ENCODE results near the gene PPP1R12C.
"Not testable (repeated sequence)": the region's sequence is repeated elsewhere in the genome, so short reads cannot be mapped to it uniquely, and the experiment has no call there.

PPP1R12C gene

GRCh38 chr19:55116859-55117662, at the start of gene PPP1R12C:
TSS of gene PPP1R12C (minus strand) at chr19:55117637. CDS start at chr19:55117543, 94 bp downstream.
- DNase-seq, result no peak

GRCh38 chr19:55166530-55167268, 49.3 kb upstream of the PPP1R12C start, which contains the start of gene DNAAF3:
TSS of gene DNAAF3 (minus strand) at chr19:55166613. CDS start at chr19:55166413, 200 bp downstream.
- peak; percentile 25 to 45 for DNase-seq

- DNase-seq, result peak in 1 of 2 donors; percentile 32
These were observed 48.6 kb upstream of the PPP1R12C start for GRCh38 chr19:55165952-55166529.

GRCh38 chr19:55161571-55162322, 44.3 kb upstream of the PPP1R12C start:
- no peak for DNase-seq

GRCh38 chr19:55160986-55161365, 43.5 kb upstream of the PPP1R12C start:
- DNase-seq, result no peak

GRCh38 chr19:55160128-55160985, 42.9 kb upstream of the PPP1R12C start:
- peak; percentile 78 to 80 for DNase-seq

- DNase-seq, result no peak
These were observed 41.7 kb upstream of the PPP1R12C start for GRCh38 chr19:55158848-55159749.

GRCh38 chr19:55158423-55158822, 41.0 kb upstream of the PPP1R12C start:
- DNase-seq, result no peak

GRCh38 chr19:55157064-55157908, 39.8 kb upstream of the PPP1R12C start, which contains the start of gene TNNI3:
TSS of gene TNNI3 (minus strand) at chr19:55157732. CDS start at chr19:55157589, 143 bp downstream.
- no peak for DNase-seq

- DNase-seq, result peak in 1 of 2 donors; percentile 21
These were observed 39.0 kb upstream of the PPP1R12C start for GRCh38 chr19:55156202-55157063.

- DNase-seq, result not testable (repeated sequence)
These were observed 38.3 kb upstream of the PPP1R12C start for GRCh38 chr19:55155784-55156183.

- no peak for DNase-seq
These were observed 36.3 kb upstream of the PPP1R12C start for GRCh38 chr19:55153652-55154264.

- no peak for DNase-seq
These were observed 34.6 kb upstream of the PPP1R12C start for GRCh38 chr19:55152017-55152416.

- no peak for DNase-seq
These were observed 31.9 kb upstream of the PPP1R12C start, which contains the start of gene TNNT1 for GRCh38 chr19:55149078-55150003. TSS of gene TNNT1 (minus strand) at chr19:55149206. CDS start at chr19:55147157, 2,049 bp downstream.

- no peak for DNase-seq
These were observed 30.3 kb upstream of the PPP1R12C start for GRCh38 chr19:55147545-55148251.

- DNase-seq, result no peak
These were observed 29.4 kb upstream of the PPP1R12C start for GRCh38 chr19:55146705-55147273.

Measured in activated CD4-positive, alpha-beta T cell treated with anti-CD3 and anti-CD28 coated beads for 4 hours (primary cell).